Adipocyte (in vitro differentiated cells): ENCODE measurements around the gene SERTAD1.
A peak's percentile ranks its signal among the peaks of the same experiment; 100 is the strongest.

Experiments
- DNase-seq: peaks from one replicate; pipeline ENCODE4 v3.0.0-alpha.2; 2015; ENCODE audit warnings: low read depth
- H3K27me3 ChIP-seq: replicated peaks from 2 replicates; pipeline ENCODE4 v1.7.0; 2013; ENCODE audit warnings: mild to moderate bottlenecking, low read length, moderate library complexity; ENCODE audit not compliant: control insufficient read depth, insufficient read depth
- H3K36me3 ChIP-seq: 2 replicates; pipeline ENCODE4 v1.7.0; 2013; ENCODE audit warnings: low read length, mild to moderate bottlenecking, moderate library complexity; ENCODE audit not compliant: control insufficient read depth, insufficient read depth, severe bottlenecking
- H3K4me1 ChIP-seq: 2 replicates; pipeline ENCODE4 v1.7.0; 2013; ENCODE audit warnings: mild to moderate bottlenecking, low read length, moderate library complexity; ENCODE audit not compliant: control insufficient read depth, insufficient read depth
- H3K4me3 ChIP-seq: 2 replicates; pipeline ENCODE4 v1.7.0; 2013; ENCODE audit warnings: mild to moderate bottlenecking, low read length, moderate library complexity
- H3K9ac ChIP-seq: 2 replicates; pipeline ENCODE4 v1.7.0; 2013; ENCODE audit warnings: mild to moderate bottlenecking, low read length, moderate library complexity
- H3K9me3 ChIP-seq: 2 replicates; pipeline ENCODE4 v1.7.0; 2013; ENCODE audit warnings: mild to moderate bottlenecking, low read length, moderate library complexity; ENCODE audit not compliant: control insufficient read depth

The SERTAD1 gene

GRCh38 chr19:40420766-40421765, 4.7 kb downstream of the SERTAD1 start:
- Histone ChIP-seq H3K9ac (peak overlapping the region; percentile 98), H3K36me3 (peaks cover 14% of the 10 kb centered on the region), H3K4me1 (peaks cover 23% of the 10 kb centered on the region), H3K4me3 (peak overlapping the region; percentile 88), H3K27me3 (no peaks in the 10 kb centered on the region), H3K9me3 (no peaks in the 10 kb centered on the region)
- DNase-seq: peak; percentile 97

GRCh38 chr19:40420451-40420765, 5.4 kb downstream of the SERTAD1 start:
- Histone ChIP-seq H3K4me3 (peak overlapping the region; percentile 88), H3K9me3 (no peaks in the 10 kb centered on the region), H3K4me1 (peaks cover 23% of the 10 kb centered on the region), H3K36me3 (peaks cover 14% of the 10 kb centered on the region), H3K9ac (peak overlapping the region; percentile 98), H3K27me3 (no peaks in the 10 kb centered on the region)
- DNase-seq: no peak

- Histone ChIP-seq H3K27me3 (no peaks in the 10 kb centered on the region), H3K9me3 (no peaks in the 10 kb centered on the region), H3K4me3 (no peak overlapping the region), H3K36me3 (peaks cover 14% of the 10 kb centered on the region), H3K4me1 (peaks cover 23% of the 10 kb centered on the region), H3K9ac (no peak overlapping the region)
- no peak for DNase-seq
These were observed 6.0 kb downstream of the SERTAD1 start for GRCh38 chr19:40419780-40420179.

- Histone ChIP-seq H3K27me3 (no peaks in the 10 kb centered on the region), H3K4me1 (peaks cover 22% of the 10 kb centered on the region), H3K4me3 (no peak overlapping the region), H3K36me3 (peaks cover 14% of the 10 kb centered on the region), H3K9me3 (no peaks in the 10 kb centered on the region), H3K9ac (no peak overlapping the region)
- DNase-seq: no peak
These were observed 6.7 kb downstream of the SERTAD1 start for GRCh38 chr19:40419066-40419612.

GRCh38 chr19:40418040-40418439, 7.8 kb downstream of the SERTAD1 start:
- Histone ChIP-seq H3K36me3 (peaks cover 10% of the 10 kb centered on the region), H3K27me3 (no peaks in the 10 kb centered on the region), H3K4me1 (peaks cover 16% of the 10 kb centered on the region), H3K9ac (no peak overlapping the region), H3K4me3 (no peak overlapping the region), H3K9me3 (no peaks in the 10 kb centered on the region)
- DNase-seq: no peak

GRCh38 chr19:40417643-40417981, 8.2 kb downstream of the SERTAD1 start:
- peaks cover 13% of the 10 kb centered on the region for H3K4me1 ChIP-seq
- peaks cover 6% of the 10 kb centered on the region for H3K36me3 ChIP-seq
- H3K27me3 ChIP-seq: no peaks in the 10 kb centered on the region
- H3K9me3 ChIP-seq: no peaks in the 10 kb centered on the region
- no peak for DNase-seq
- H3K9ac ChIP-seq: no peak overlapping the region
- no peak overlapping the region for H3K4me3 ChIP-seq

GRCh38 chr19:40416918-40417642, 8.7 kb downstream of the SERTAD1 start:
- H3K4me3 ChIP-seq: no peak overlapping the region
- H3K4me1 ChIP-seq: peaks cover 9% of the 10 kb centered on the region
- DNase-seq: no peak
- no peak overlapping the region for H3K9ac ChIP-seq
- H3K9me3 ChIP-seq: no peaks in the 10 kb centered on the region
- H3K27me3 ChIP-seq: peaks cover 3% of the 10 kb centered on the region
- peaks cover under 1% of the 10 kb centered on the region for H3K36me3 ChIP-seq

GRCh38 chr19:40415768-40416167, 10.0 kb downstream of the SERTAD1 start:
- Histone ChIP-seq H3K4me3 (no peak overlapping the region), H3K9ac (no peak overlapping the region)

GRCh38 chr19:40414542-40415535, 11.0 kb downstream of the SERTAD1 start:
- H3K9ac ChIP-seq: no peak overlapping the region
- peak; percentile 24 for DNase-seq
- no peaks in the 10 kb centered on the region for H3K9me3 ChIP-seq
- peaks cover 3% of the 10 kb centered on the region for H3K27me3 ChIP-seq
- H3K36me3 ChIP-seq: no peaks in the 10 kb centered on the region
- H3K4me1 ChIP-seq: no peaks in the 10 kb centered on the region
- H3K4me3 ChIP-seq: no peak overlapping the region

More at GRCh38 chr19:40415768-40416167, 10.0 kb downstream of the SERTAD1 start:
- Histone ChIP-seq H3K27me3 (peaks cover 3% of the 10 kb centered on the region), H3K36me3 (no peaks in the 10 kb centered on the region), H3K9me3 (no peaks in the 10 kb centered on the region), H3K4me1 (no peaks in the 10 kb centered on the region)
- no peak for DNase-seq

- H3K4me3 ChIP-seq: no peak within 1 kb of the TSS
These were observed 12.4 kb downstream of the SERTAD1 start, which contains the start of gene PRX for GRCh38 chr19:40413291-40413845. Gene PRX (minus strand): TSS chr19:40413378. CDS start chr19:40407932, 5,446 bp downstream.

More at GRCh38 chr19:40413291-40413845, 12.4 kb downstream of the SERTAD1 start, which contains the start of gene PRX:
- H3K9me3 ChIP-seq: no peaks in the 10 kb centered on the region
- no peak for DNase-seq
- H3K4me1 ChIP-seq: no peaks in the 10 kb centered on the region
- peaks cover 3% of the 10 kb centered on the region for H3K27me3 ChIP-seq
- H3K9ac ChIP-seq: no peak within 1 kb of the TSS
- no peaks in the 10 kb centered on the region for H3K36me3 ChIP-seq
